Astrocyte of the spinal cord (primary cell): ENCODE data around the gene CNOT6L.

ENCODE experiments used
- DNase-seq: peaks from one replicate; pipeline ENCODE4 v3.0.0; 2011; ENCODE audit warnings: low read depth, low spot score
- H3K4me3 ChIP-seq: 2 replicates; pipeline ENCODE4 v1.5.1; 2011; ENCODE audit warnings: low read depth, mild to moderate bottlenecking, low read length, moderate library complexity
- in situ Hi-C: cut with HindIII; loops from 2 replicates; pipeline ENCODE4 v1.10.0; 2017; ENCODE audit warnings: low sequenced_read_pairs
- TF ChIP-seq, protein P1 (sequence below): IDR thresholded peaks from 2 replicates; pipeline ENCODE4 v1.5.1; 2012; ENCODE audit warnings: low read depth, mild to moderate bottlenecking, low read length, inconsistent platforms

Gene CNOT6L

DNA sequence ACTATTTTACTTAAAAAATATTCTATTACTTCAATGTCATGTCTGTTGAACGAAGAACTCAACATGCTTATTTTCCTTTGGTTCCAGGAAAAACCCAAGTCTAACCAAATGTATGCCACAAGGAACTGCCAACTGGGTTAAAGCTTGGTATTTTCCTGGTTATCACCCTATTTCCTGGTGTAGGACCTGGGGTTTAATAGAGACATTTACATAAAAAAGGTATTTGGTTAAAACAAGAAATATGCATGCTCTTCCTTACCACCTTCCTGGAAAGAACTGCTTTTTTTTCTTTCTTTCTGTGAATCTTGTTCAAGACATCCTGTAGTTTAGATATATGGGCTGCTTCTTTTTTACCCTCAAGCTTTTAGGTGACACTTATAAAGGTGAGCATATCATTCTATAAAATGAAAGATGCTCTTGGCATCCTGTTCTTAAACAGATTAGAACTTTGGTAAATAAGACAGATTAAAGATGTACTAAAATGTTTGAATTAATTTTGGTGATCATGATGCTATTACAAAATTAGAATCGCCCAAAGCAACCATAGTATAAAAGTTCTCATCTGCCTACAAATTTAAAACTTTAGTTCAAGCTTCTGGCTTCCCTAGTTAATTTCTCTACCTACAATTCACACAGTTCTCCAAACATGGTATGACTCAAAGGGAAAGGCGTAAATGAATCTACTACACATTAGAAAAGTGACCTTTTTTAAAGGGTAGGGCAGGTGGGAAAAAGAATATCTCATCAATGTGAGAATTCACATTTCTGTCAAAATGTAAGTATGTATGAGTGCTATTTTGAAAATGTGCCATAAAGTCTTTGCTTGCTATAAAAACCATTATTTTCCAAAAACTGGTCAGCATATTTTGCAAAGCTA, 103.5 kb downstream of the CNOT6L start:
- TF ChIP-seq, protein P1, sequence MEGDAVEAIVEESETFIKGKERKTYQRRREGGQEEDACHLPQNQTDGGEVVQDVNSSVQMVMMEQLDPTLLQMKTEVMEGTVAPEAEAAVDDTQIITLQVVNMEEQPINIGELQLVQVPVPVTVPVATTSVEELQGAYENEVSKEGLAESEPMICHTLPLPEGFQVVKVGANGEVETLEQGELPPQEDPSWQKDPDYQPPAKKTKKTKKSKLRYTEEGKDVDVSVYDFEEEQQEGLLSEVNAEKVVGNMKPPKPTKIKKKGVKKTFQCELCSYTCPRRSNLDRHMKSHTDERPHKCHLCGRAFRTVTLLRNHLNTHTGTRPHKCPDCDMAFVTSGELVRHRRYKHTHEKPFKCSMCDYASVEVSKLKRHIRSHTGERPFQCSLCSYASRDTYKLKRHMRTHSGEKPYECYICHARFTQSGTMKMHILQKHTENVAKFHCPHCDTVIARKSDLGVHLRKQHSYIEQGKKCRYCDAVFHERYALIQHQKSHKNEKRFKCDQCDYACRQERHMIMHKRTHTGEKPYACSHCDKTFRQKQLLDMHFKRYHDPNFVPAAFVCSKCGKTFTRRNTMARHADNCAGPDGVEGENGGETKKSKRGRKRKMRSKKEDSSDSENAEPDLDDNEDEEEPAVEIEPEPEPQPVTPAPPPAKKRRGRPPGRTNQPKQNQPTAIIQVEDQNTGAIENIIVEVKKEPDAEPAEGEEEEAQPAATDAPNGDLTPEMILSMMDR = no peak
- in situ Hi-C loops = no loop called here
- no peak for DNase-seq
- H3K4me3 ChIP-seq = no peak overlapping the region

DNA sequence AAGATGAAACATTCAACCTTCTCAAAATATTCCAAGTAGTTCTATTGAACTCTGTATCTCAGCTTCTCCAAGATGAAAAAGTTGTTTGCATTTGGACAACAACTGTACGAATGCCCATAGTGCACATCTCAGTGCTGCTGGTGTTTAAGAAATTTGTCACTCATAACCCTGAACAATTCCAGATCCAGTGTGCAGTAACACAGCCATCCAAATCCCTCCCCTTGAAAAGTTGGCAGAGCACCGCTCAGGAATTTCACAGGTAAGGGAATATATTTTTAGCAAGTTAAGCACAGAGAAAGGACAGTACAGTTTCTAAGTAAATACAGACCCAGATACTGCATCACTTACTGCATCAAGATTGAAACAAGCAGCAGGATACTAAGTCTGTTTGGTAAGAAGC, 104.7 kb downstream of the CNOT6L start:
- in situ Hi-C loops = no loop called here
- DNase-seq = no peak
- H3K4me3 ChIP-seq = no peak overlapping the region
- TF ChIP-seq, protein P1 = no peak

DNA sequence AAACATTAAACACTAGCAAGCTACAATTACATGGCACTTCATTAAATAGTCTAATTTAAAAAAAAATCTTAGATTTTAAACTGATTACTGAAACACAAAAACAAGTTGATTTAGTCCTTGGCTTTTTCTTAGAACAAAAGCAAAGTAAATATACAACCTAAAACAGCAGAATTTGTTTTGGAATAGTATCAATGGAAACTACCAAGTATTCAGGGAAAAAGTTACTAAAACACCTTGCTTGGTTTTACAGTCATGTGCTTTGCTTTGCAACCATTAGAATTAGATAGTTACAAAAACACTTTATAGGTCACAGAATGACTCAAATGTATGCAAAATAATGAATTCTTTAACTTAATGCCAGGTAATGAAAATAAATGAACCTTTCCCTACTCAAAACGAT, 105.3 kb downstream of the CNOT6L start:
- in situ Hi-C loops = no loop called here
- DNase-seq = no peak
- TF ChIP-seq, protein P1 = no peak
- no peak overlapping the region for H3K4me3 ChIP-seq

GRCh38 chr4:77712675-77713074, 106.5 kb downstream of the CNOT6L start:
- TF ChIP-seq, protein P1 = no peak
- in situ Hi-C loops = no loop called here
- no peak overlapping the region for H3K4me3 ChIP-seq

DNA sequence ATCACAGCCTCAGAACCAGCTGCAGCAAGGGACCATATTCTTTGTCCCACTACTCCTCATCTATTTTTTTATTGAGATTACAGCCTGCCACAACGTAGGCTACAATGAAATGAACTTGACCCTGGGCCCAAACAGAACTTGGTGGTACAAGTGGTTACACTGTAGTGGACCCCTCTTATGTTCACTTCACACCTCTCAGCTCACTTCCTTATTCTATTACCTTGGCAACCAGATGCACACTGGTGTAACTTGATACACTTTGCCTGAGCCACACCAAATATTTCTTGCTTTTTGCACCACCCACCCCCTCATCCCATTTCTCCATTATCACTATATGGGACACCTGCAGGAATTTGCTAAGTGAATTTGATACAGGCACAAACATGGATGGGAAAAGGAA, 107.7 kb downstream of the CNOT6L start:
- DNase-seq = no peak
- in situ Hi-C loops = no loop called here
- TF ChIP-seq, protein P1 = no peak

More at GRCh38 chr4:77712675-77713074, 106.5 kb downstream of the CNOT6L start:
- no peak for DNase-seq

DNA sequence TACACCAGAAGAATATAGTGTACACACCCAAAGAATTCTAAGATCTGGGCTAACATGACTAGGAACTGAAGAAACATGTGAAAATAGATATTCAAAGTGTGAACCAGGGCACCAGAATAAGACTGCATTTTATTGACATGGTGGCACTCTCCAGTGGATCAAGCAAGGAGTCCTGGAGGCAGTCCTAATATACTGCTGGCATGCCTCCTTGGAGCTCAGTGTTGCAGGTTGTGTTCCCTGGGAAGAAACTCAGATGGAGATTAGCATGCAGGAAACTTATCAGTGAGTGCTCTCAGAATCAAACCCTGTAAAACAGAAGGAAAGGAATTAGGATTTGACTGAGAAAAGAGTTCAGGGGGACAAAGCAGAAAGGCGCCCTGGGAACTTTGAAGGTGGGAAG, 108.5 kb downstream of the CNOT6L start:
- TF ChIP-seq, protein P1 = no peak
- in situ Hi-C loops = no loop called here
- no peak for DNase-seq
- H3K4me3 ChIP-seq = no peak overlapping the region

More for the DNA sequence above, 107.7 kb downstream of the CNOT6L start:
- no peak overlapping the region for H3K4me3 ChIP-seq
